Natural killer cell (primary cell): ENCODE measurements around the gene SLC7A4. TPM values are rescaled to one million over a fixed set of nuclear protein-coding genes. Genes with fewer than 3 reads are reported as not detected.

Experiments used
- ATAC-seq, 3 donors: fragments of 150-1000 bp in 2 of 3; fragments of 200-7000 bp in 1 of 3; cut with Tn5 transposase; 1 replicate in 1 of 3; 2 replicates in 2 of 3; pipeline ENCODE4 v1.10.0; 2021; ENCODE audit warnings: mild to moderate bottlenecking in 2 of 3, moderate library complexity in 2 of 3
- DNase-seq, 2 donors: peaks; one replicate each; pipeline versions ENCODE4 v3.0.0 to v3.0.0-alpha.2; 2013 to 2021; ENCODE audit warnings: mixed read lengths in 1 of 2
- H3K27ac ChIP-seq: one replicate; pipeline ENCODE4 v1.5.1; 2013; ENCODE audit warnings: mild to moderate bottlenecking, low read length
- H3K27me3 ChIP-seq: one replicate; pipeline ENCODE4 v1.6.1; 2013; ENCODE audit warnings: low read length; ENCODE audit not compliant: control insufficient read depth, insufficient read depth
- H3K36me3 ChIP-seq: one replicate; pipeline ENCODE4 v1.6.1; 2013; ENCODE audit warnings: low read length; ENCODE audit not compliant: control insufficient read depth, insufficient read depth
- H3K4me1 ChIP-seq: one replicate; pipeline ENCODE4 v1.6.1; 2013; ENCODE audit warnings: low read length; ENCODE audit not compliant: control insufficient read depth, insufficient read depth
- H3K4me3 ChIP-seq: one replicate; pipeline ENCODE4 v1.5.1; 2013; ENCODE audit warnings: low read length
- H3K9me3 ChIP-seq: one replicate; pipeline ENCODE4 v1.6.1; 2013; ENCODE audit warnings: low read length; ENCODE audit not compliant: control insufficient read depth, insufficient read depth
- H3K27ac Mint-ChIP-seq, 2 donors: one replicate each; pipeline ENCODE4 v1.8.0; 2022; ENCODE audit warnings: mild to moderate bottlenecking in 2 of 2, mixed read lengths in 2 of 2, moderate library complexity in 1 of 2
- H3K27me3 Mint-ChIP-seq, 2 donors: one replicate each; pipeline ENCODE4 v1.8.0; 2022; ENCODE audit warnings: low read depth in 2 of 2, mixed read lengths in 2 of 2
- H3K36me3 Mint-ChIP-seq: one replicate; pipeline ENCODE4 v1.8.0; 2022; ENCODE audit warnings: mixed read lengths
- H3K4me1 Mint-ChIP-seq, 2 donors: one replicate each; pipeline ENCODE4 v1.8.0; 2022; ENCODE audit warnings: mixed read lengths in 2 of 2
- H3K4me3 Mint-ChIP-seq: one replicate; pipeline ENCODE4 v1.8.0; 2022; ENCODE audit warnings: mild to moderate bottlenecking, moderate library complexity, mixed read lengths
- H3K9me3 Mint-ChIP-seq, 2 donors: one replicate each; pipeline ENCODE4 v1.8.0; 2022; ENCODE audit warnings: mixed read lengths in 2 of 2
- CTCF ChIP-seq: fragments of 200-600 bp; IDR thresholded peaks from one replicate; pipeline ENCODE4 v1.8.0; 2022; ENCODE audit warnings: antibody characterized with exemption
- WGBS: methylation state at CpG from one replicate; pipeline ENCODE4 v1.1.7; 2013; ENCODE audit warnings: missing lambda C conversion rate; ENCODE audit not compliant: insufficient coverage; 5-methylcytosine and 5-hydroxymethylcytosine counted together
- intact Hi-C: fragments of 100-400 bp; cut with micrococcal nuclease; formaldehyde crosslinking; loops from one replicate; pipeline ENCODE4 v1.14.2; 2022
- total RNA-seq, 4 donors: library from RNA; stranded (reverse); fragments of 120-200 nt in 1 of 4; gene quantifications; one replicate each; pipeline versions ENCODE4 v1.2.3 to v1.2.4, GENCODE V29; 2013 to 2022

The SLC7A4 gene
- total RNA-seq = not detected
- total RNA-seq (2013) = not detected

GRCh38 chr22:21032037-21032867, at the start of gene SLC7A4:
Gene SLC7A4 (minus strand): TSS chr22:21032561. CDS start chr22:21031812, 749 bp downstream.
- DNase-seq = no peak
- no peaks in the 10 kb centered on the region for H3K36me3 Mint-ChIP-seq

GRCh38 chr22:21080435-21081137, 48.2 kb upstream of the SLC7A4 start:
- H3K36me3 Mint-ChIP-seq = no peaks in the 10 kb centered on the region
- WGBS = 92% methylated on average over 30 of the region's 31 CpGs
- no peak for TF ChIP-seq CTCF

More at GRCh38 chr22:21032037-21032867, at the start of gene SLC7A4:
- H3K4me1 Mint-ChIP-seq = peaks cover 0 to 4% of the 10 kb centered on the region in 2 donors
- no peak within 1 kb of the TSS for H3K4me3 Mint-ChIP-seq
- intact Hi-C loops = no loop called here
- Histone ChIP-seq H3K36me3 (no peaks in the 10 kb centered on the region), H3K4me3 (no peak within 1 kb of the TSS), H3K4me1 (peaks cover 9% of the 10 kb centered on the region), H3K27me3 (peaks cover 6% of the 10 kb centered on the region), H3K9me3 (no peaks in the 10 kb centered on the region), H3K27ac (no peak within 1 kb of the TSS)
- no peaks in the 10 kb centered on the region for H3K9me3 Mint-ChIP-seq
- peaks cover 10 to 26% of the 10 kb centered on the region in 2 donors for H3K27me3 Mint-ChIP-seq
- TF ChIP-seq CTCF = no peak
- peak in 1 of 3 donors; percentile 50 for ATAC-seq
- WGBS = 11% methylated on average over 59 of the region's 59 CpGs
- no peak within 1 kb of the TSS for H3K27ac Mint-ChIP-seq

GRCh38 chr22:21079493-21079892, 47.1 kb upstream of the SLC7A4 start:
- Histone ChIP-seq H3K27me3 (no peaks in the 10 kb centered on the region), H3K27ac (no peak overlapping the region), H3K36me3 (no peaks in the 10 kb centered on the region), H3K4me1 (no peaks in the 10 kb centered on the region), H3K4me3 (no peak overlapping the region), H3K9me3 (no peaks in the 10 kb centered on the region)
- H3K27me3 Mint-ChIP-seq = no peaks in the 10 kb centered on the region
- H3K36me3 Mint-ChIP-seq = no peaks in the 10 kb centered on the region
- no peak overlapping the region for H3K4me3 Mint-ChIP-seq
- intact Hi-C loops = no loop called here
- no peak for TF ChIP-seq CTCF
- ATAC-seq (no peak), DNase-seq (no peak)
- 94% methylated on average over 5 of the region's 5 CpGs for WGBS
- H3K27ac Mint-ChIP-seq = no peak overlapping the region
- H3K4me1 Mint-ChIP-seq = no peaks in the 10 kb centered on the region
- no peaks in the 10 kb centered on the region for H3K9me3 Mint-ChIP-seq

More at GRCh38 chr22:21080435-21081137, 48.2 kb upstream of the SLC7A4 start:
- Histone ChIP-seq H3K36me3 (no peaks in the 10 kb centered on the region), H3K9me3 (no peaks in the 10 kb centered on the region), H3K27me3 (no peaks in the 10 kb centered on the region), H3K4me3 (no peak overlapping the region), H3K4me1 (no peaks in the 10 kb centered on the region), H3K27ac (no peak overlapping the region)
- Mint-ChIP-seq H3K27ac (no peak overlapping the region), H3K27me3 (no peaks in the 10 kb centered on the region), H3K4me3 (no peak overlapping the region), H3K9me3 (no peaks in the 10 kb centered on the region), H3K4me1 (no peaks in the 10 kb centered on the region)
- intact Hi-C loops = no loop called here
- ATAC-seq (no peak), DNase-seq (no peak)
